CD4-positive, alpha-beta T cell treated with Interleukin-15 for 4 hours (primary cell): Measurements from ENCODE around the gene ATXN7L1.
"Not testable (repeated sequence)": the region's sequence is repeated elsewhere in the genome, so short reads cannot be mapped to it uniquely, and the experiment has no call there.

Source experiments
- DNase-seq: peaks from one replicate; pipeline ENCODE4 v3.0.0-alpha.2; 2020; ENCODE audit warnings: low spot score

ATXN7L1 gene

GRCh38 chr7:105705427-105705826 lies 171.0 kb downstream of the ATXN7L1 start:
- no peak for DNase-seq

DNA sequence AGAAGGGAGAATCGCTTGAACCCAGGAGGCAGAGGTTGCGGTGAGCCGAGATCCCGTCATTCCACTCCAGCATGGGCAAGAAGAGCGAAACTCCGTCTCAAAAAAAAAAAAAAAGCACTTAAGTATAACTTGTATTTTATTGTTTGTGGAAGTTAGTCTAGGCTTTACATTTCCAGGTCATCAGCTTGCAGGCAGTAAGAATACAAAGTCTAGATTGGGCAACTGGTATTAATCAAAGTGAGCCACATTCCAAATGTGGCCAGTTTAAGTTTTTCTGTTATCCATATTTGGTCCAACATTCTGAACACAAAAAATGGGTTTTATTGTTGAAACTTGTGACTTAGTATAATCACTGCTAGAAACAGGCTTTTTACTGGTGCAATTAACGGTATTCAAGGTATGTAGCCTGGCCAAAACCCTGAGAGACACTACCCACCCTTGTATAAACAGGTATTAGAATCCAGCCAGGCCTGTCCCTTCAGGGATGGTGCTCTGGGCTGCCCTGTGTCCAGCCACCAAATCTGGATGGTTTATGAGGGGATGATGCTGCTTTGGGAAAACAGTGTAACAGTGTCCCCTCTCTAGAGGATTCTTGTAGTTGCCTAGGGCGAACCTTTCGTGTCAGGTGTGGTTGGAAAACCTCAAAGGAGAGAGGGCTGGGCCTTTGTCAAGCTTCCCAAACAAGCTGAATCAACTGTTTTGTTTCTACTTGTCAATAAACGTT lies 173.0 kb downstream of the ATXN7L1 start:
- no peak for DNase-seq

- no peak for DNase-seq
Measured at GRCh38 chr7:105699568-105700236, 176.7 kb downstream of the ATXN7L1 start.

GRCh38 chr7:105698531-105698930 lies 177.9 kb downstream of the ATXN7L1 start:
- no peak for DNase-seq

DNA sequence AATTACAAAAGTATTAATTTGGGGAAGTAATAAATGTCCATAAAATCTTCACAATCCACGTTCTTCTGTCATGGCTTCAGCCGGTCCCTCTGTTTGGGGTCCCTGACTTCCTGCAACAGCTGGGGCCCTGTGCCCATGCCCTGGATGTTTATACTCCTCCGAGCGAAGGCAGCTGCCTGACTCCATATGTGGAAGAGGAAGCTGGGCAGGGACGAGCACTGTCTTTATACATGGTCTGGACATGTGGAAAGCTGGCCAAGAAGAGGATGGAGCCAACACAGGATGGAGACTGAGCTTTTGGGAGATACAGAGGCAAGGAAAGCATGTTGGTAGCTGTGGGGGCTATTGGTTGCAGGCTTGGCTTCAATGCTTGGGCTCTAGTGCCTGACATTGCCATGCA lies 178.6 kb downstream of the ATXN7L1 start:
- DNase-seq, result no peak

DNA sequence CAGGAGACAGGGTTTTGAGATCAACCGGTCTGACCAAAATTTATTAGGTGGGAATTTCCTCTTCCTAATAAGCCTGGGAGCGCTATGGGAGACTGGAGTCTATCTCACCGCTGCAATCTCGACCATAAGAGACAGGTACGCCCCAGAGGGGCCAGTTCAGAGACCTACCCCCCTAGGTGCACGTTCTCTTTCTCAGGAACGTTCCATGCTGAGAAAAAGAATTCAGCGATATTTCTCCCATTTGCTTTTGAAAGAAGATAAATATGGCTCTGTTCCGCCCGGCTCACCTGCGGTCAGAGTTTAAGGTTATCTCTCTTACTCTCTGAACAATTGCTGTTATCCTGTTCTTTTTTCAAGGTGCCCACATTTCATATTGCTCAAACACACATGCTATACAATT lies 179.2 kb downstream of the ATXN7L1 start:
- not testable (repeated sequence) for DNase-seq

DNA sequence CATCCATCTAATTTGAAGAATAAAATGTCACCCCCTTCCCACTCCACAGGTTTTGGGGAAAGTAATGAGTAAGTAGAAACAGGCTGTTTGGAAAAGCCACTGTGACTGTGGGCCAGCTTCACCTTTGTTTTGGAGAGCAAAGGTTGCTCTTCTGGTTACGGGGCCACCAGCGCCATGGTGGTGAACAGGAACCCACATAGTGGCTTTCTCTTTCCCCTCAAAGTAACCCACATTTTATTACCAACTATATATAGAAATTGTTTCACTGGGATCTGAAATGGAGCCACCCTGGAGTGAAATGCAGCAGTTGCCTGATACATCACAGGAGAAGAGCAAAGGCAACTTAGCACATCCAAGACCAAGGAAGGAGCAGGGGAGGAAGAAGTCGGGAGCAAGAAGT lies 182.8 kb downstream of the ATXN7L1 start:
- no peak for DNase-seq

DNA sequence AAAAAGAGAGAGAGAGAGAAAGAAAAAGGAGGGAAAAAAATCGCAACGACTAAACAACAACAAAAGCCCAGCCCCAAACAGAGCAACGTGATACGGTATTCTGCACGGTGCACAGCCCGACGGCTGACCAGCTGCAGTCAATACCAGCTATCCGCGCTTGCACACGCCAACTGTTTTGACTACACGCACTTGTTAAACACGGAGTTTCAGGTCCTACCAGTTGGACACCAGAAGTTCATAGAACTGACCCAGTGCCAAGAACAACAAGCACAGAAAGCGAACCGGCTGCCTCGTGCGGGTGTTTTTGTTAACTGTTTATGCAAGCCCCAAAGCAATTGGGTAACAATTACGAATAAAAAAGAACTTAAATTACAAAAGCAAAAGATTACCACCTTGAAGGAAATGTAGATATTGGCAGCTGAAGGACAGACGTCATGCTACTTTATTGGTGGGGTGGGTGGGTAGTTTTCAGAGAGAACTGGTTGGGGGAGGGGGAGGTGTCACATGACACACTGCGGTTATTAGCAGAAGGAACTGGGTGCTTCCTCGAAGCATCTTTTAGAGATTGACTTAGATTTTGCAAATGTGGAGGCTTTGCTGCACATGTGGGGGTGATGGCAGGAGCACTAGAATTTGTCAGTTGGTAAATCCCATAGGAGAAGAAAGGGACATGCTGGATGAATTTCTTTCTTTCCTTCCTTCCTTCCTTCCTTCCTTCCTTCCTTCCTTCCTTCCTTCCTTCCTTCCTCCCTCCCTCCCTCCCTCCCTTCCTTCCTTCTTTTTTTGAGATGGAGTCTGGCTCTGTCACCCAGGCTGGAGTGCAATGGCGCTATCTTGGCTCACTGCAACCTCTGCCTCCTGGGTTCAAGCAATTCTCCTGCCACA lies 184.5 kb downstream of the ATXN7L1 start:
- DNase-seq, result peak; percentile 87

DNA sequence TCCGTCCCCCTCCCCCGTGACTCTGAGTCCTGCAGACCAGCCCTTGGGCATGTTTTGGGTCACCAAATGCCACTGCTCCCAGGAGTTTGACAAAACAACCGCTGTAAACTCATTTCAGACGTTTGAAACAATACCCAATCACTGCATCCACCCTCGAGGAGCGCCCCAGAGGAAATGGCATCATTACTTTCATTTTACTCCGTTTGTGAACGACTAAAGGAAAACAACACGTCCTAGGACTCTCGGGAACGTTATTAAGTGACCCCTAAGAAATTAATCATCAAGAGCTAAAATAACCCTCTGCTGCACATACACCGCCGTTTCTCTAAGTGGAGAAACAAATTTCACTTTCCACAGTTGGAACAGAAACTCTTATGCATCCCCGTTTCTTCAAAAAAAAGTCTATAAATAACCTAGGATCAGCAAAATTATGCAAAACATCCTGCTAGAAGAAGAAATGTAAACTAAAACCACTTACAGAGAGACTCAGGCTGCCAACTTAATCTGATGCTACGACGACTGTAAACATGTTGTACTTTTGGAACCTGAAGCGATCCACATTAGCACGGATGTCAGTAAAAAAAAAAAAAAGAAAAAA lies 185.2 kb downstream of the ATXN7L1 start:
- DNase-seq, result peak; percentile 54

- no peak for DNase-seq
Measured at GRCh38 chr7:105690325-105690945, 186.0 kb downstream of the ATXN7L1 start.

DNA sequence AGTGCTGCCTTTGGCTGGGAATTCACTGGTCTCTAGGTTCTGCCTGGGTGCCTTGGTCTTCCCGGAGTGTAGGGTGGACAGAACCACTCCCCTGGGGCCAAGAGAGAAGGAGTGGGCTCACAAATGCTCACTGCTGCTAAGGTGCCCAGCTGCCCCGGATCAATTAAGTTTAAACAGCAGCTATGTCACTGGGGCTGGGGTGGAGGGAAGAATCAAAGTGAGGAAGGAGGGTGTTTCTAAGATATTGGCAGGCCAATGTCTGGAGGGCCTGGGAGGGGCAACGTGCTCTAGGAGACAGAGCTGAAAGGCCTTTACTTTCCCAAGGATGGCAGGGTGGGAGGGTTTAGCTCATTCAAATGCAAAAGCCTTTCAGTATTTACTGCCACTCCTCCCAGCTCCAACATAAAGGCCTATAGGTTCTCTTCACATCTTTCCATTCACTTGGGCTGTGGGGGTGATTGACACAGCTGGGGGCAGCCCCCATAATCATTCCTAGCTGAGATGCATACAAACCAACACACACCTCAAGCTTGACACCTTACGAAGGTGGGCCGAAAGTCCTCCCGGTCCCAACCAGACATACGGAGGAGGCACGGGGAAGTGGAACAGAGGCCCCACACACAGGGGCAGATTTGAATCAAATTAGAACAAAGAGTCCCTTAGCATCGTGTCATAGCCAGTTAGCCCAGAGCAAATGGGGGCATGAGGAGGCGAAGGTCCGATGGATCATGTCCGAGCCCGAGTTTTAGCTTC lies 187.2 kb downstream of the ATXN7L1 start:
- no peak for DNase-seq

DNA sequence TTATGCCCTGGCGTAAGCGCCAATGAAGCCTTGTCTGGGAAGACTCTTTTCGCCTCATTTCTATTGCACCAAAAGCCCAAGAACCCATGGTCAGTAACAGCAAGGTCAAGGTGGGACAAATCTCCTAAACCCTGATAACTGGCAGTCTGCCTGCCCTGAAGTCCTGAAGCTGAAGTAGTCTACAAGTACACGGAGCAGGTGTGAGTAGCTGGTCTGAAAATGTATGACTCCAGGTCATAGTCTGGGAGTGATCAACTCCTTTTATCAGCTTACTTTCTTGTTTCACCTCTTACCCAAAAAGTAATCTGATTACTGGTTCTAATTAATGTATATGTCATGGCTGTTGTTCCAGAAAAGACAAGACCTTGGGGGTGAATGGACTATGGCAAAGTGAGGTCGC lies 187.8 kb downstream of the ATXN7L1 start:
- DNase-seq, result no peak

DNA sequence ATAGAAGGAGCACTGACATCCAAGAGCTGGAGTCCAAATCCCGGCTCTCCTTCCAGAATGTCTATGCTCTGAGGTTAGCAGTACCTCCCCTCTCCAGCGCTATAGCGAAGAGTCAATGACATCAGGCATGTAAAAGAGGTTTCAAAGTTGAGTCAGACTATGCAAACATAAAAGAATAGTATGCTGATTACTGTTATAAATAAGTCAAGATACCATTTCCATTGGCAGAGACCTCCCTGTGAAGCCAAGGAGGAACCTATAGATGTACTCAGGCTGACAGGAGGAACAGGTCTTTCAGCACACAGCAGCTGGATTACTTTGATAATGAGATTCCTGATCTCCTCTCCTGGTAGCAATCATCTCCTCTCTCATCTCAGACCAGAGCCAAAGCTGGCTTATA lies 191.2 kb downstream of the ATXN7L1 start:
- no peak for DNase-seq

DNA sequence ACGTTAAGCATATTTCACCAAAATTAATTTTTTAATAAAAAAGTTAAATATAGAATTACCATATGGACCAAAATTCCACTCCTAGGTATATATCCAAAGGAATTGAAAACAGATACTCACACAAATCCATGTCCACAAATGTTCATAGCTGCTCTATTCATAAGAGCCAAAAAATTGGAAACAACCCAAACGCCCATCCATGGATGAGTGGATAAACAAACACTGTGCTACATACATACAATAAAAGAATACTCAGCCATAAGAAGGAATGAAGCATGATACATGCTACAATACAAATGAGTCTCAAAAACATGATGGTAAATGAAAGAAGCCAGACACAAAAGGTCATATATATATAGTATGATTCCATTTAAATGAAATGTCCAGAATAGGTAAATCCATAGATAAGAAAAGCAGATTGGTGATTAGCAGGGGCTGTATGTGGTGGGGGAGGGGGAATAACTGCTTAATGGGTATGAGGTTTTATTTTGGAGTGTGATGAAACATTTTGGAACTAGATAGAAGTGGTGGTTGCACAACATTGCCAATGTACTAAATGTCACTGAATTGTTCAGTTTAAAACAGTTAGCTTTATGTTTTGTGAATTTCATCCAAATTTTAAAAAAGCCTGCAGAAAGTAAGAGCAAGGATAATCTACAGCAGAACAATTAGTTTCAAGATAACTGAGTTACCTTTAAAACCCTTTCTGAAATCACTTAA lies 193.9 kb downstream of the ATXN7L1 start:
- DNase-seq, result no peak

GRCh38 chr7:105680505-105681187 lies 195.8 kb downstream of the ATXN7L1 start:
- DNase-seq, result no peak

GRCh38 chr7:105678811-105679495 lies 197.4 kb downstream of the ATXN7L1 start:
- no peak for DNase-seq

DNA sequence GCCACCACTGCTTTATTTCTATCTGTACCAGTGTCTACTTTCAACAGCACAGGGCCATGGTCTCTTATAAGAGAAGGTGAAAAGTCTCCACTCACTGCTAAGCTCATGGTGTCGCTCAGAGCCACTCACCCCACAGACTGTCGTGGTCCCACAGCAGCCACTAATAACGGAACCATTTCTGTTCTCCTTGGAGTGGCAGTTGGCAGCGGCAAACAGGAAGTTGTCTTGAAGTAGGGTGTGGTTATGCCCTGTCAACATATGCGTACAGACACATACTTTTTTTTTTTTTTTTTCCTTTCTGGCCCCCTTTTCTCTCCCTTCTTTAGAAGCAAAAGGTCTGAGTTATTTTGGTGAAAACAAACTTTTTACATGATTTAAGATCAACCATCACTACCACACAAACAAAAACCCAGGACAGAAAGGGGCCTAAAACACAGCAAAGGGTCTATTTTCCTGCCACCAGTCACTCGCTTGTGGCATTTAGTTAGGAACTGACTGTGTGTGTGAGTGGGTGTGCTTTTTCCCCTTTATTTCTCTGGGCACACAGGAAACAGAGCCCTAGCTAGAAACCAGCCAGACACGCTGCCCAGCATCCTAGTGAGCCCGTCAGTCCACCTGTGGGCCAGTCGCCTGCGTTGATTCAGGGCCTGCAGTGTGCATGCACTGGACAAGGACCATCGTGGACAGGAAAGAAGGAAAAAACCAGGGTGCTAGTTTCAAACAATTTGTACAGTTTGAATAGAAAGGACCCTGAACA lies 198.4 kb downstream of the ATXN7L1 start:
- peak; percentile 73 for DNase-seq

DNA sequence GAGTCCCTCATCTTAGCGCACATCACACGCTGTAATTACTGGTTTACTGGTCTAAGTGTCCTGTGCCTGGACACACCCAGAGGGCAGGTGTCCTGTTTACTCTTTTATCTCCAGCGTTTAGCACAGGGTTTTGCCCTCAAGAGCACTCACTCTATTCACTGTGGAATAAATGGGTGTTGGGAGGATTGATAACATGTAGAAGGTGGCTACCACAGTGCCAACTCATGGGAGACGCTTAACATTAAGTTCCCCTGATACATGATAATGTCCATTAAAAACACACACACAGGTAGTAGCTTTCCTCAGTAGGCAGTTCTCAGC lies 199.0 kb downstream of the ATXN7L1 start:
- no peak for DNase-seq

- DNase-seq, result peak; percentile 72
Measured at GRCh38 chr7:105675934-105676371, 200.4 kb downstream of the ATXN7L1 start.
